Tibial nerve (tissue), 3 donors: ENCODE measurements around the gene CAMK2N2.

ENCODE experiments used
- CTCF ChIP-seq, 5 experiments: fragments of 200-600 bp in 3 of 5; fragments of 450-650 bp in 2 of 5; sonication (generic) in 3 of 5; IDR thresholded peaks; one replicate each; pipeline ENCODE4 v1.5.1; 2016 to 2019; ENCODE audit warnings: antibody characterized with exemption in 5 of 5, mild to moderate bottlenecking in 3 of 5, moderate library complexity in 2 of 5
- POLR2A ChIP-seq, 2 donors: fragments of 450-650 bp; IDR thresholded peaks; one replicate each; pipeline ENCODE4 v1.6.1; 2017; ENCODE audit warnings: antibody characterized with exemption in 2 of 2, mild to moderate bottlenecking in 2 of 2, moderate library complexity in 2 of 2

- TF ChIP-seq POLR2A (IDR thresholded peaks at IDR 0.05) (no peak), CTCF (IDR thresholded peaks at IDR 0.05) (no peak)
Observed at GRCh38 chr3:184259396-184259877, 1.9 kb downstream of the CAMK2N2 start.
